Right ventricle myocardium inferior (tissue), 1 donor: ENCODE data around the gene HSDL1. TPM values are rescaled to one million over a fixed set of nuclear protein-coding genes. Genes with fewer than 3 reads are reported as not detected.

Source experiments
- ATAC-seq: fragments of 200-7000 bp; cut with Tn5 transposase; one replicate; pipeline ENCODE4 v1.9.1; 2020; ENCODE audit warnings: mild to moderate bottlenecking, moderate library complexity
- DNase-seq: peaks from one replicate; pipeline ENCODE4 v3.0.0; 2021; ENCODE audit errors: missing footprints
- intact Hi-C: fragments of 100-400 bp; cut with DNase I; formaldehyde crosslinking; loops from one replicate; pipeline ENCODE4 v1.11.0; 2022
- total RNA-seq: library from RNA; stranded (reverse); fragmentation: NEBNext Ultra II Directional; extraction: Animal tissue kit (Norgen Biotek cat#: 25700); gene quantifications from one replicate; pipeline ENCODE4 v1.2.1, GENCODE V29; 2021
- donor health status: DM: no; HTN: yes; CAD: no; lungs with severe emphysema.

The HSDL1 gene
- total RNA-seq, 1 donor from 2014 or later: 24.1 TPM

DNA sequence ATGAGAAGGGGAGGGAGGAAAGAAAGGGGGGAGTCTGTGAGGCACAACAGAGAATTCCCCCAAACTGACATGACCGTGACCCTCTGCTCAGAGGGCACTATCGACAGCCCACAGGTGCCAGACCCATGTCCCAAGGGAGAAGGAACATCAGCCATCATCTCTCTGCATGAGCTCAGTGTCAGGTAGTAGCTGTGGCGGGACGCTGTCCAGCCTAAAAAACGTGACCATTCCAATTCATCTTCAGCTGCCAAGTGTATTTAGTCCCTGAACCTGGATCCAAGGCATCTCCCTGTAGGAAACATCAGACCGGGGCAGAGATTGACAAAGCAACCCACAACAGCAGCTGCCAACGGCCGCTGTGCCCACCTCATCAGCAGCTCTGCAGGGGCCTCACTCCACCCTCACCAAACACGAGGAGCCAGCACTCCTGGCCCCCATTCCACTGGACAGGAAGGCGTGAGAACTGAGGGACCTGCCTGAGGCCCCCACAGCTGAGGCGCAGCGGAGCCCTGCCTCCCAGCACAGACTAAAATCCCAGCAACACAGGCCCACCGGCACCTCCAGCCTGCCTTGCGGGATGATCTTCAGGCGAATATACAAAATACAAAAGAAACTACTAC is 33.3 kb upstream of the HSDL1 start:
- intact Hi-C loops: loop anchor here (5.0 kb wide), 1 partner anchor 211 kb away; the partner anchor contains the start of gene NECAB2
- peak; percentile 56 for DNase-seq
- peak; percentile 21 for ATAC-seq

- DNase-seq: peak; percentile 34
- no peak for ATAC-seq
- intact Hi-C loops: loop anchor here (2.0 to 5.0 kb wide), 2 partner anchors 33 to 210 kb away; partner anchors contain the start of genes DNAAF1, HSDL1 and NECAB2
Measured at GRCh38 chr16:84177741-84178073, 32.7 kb upstream of the HSDL1 start.

DNA sequence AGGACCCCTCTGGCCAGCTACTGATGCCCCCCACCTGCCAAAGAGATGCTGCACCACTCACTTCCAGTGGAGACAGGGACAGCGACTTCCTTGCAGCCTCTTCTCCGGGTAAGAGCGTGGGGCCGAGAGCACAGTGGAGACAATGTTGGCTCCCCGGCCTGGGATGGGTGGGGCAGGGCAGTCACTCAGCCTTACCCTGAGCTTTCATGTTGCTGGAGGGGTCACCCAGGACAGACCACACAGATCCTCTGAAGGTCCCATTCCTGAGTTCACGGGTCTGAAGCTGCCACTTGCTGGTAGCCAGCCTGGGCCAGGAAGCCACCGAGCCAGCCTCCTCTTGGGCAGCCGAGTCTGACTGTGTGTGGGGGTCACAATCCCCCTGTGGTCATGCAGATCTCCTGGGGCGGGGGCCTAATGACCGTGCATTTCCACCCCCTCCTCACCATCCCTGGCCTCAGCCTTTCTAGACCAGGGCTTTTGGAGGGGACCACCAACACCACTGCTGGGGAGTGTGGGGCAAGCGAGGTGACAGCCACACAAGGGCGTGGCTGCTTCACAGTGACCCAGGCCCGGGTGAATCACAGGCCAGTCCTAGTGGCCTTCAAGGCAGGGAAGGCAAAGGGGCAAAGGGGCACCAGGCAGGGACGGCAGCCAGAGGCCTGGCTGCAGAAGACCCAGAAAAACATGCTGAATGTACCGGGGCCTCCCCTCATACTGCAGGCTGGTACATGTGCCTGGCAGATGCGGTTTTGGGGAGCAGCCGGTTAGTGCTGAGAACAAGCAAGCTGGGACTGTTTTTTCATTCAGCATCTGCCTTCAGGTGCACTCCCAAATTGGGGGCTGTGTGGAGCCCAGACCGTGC is 31.4 kb upstream of the HSDL1 start:
- ATAC-seq (no peak), DNase-seq (peak; percentile 64)
- intact Hi-C loops: loop anchor here (2.0 to 5.0 kb wide), 2 partner anchors 32 to 209 kb away; partner anchors contain the start of genes DNAAF1, HSDL1 and NECAB2

DNA sequence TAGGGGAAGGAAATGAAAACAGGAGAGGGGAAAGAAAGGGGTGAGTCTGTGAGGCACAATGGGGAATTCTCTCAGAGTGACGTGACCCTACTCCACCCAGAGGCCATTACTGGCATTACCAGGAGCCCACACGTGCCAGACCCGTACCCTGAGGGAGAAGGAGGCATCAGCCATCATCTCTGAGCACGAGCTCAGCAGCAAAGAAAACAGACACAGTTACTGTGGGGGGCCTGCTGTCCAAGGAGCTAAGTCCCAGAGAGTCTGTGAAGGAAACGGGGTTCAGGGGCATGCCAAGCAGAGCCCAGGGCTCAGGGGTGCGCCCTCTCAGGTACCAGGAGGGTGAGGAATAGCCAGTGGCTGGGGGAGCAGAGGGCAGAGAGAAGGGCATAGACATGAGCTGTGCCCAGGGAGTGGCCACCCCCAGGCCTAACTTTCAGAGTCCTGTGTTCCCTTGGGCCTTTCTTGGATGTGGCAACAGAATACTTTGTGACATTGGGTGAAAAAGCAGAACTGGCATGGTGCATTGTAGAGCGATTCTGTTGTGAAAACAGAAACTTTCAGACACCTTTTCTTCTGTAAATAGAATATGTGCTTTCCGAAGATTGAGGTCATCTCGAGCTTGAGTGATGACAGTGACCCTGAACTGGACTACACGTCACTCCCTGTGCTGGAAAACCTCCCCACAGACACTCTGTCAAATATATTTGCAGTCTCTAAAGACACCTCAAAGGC is 30.5 kb upstream of the HSDL1 start:
- ATAC-seq: peak; percentile 41
- intact Hi-C loops: loop anchor here (2.0 to 5.0 kb wide), 2 partner anchors 31 to 208 kb away; partner anchors contain the start of genes DNAAF1, HSDL1 and NECAB2
- DNase-seq: peak; percentile 64

- ATAC-seq (no peak), DNase-seq (no peak)
- intact Hi-C loops: no loop called here
Measured at GRCh38 chr16:84174396-84174795, 29.4 kb upstream of the HSDL1 start.

GRCh38 chr16:84169765-84170310 is 24.9 kb upstream of the HSDL1 start:
- DNase-seq (peak; percentile 13), ATAC-seq (no peak)
- intact Hi-C loops: no loop called here

- ATAC-seq: no peak
- intact Hi-C loops: no loop called here
Measured at GRCh38 chr16:84166796-84167695, 22.1 kb upstream of the HSDL1 start.

GRCh38 chr16:84165746-84166145 is 20.8 kb upstream of the HSDL1 start:
- DNase-seq (peak; percentile 23), ATAC-seq (no peak)
- intact Hi-C loops: no loop called here

More at GRCh38 chr16:84166796-84167695, 22.1 kb upstream of the HSDL1 start:
- DNase-seq: peak; percentile 17

GRCh38 chr16:84161801-84162200 is 16.8 kb upstream of the HSDL1 start:
- ATAC-seq: no peak
- no peak for DNase-seq
- intact Hi-C loops: no loop called here

GRCh38 chr16:84161037-84161436 is 16.1 kb upstream of the HSDL1 start:
- intact Hi-C loops: no loop called here
- DNase-seq: no peak
- ATAC-seq: no peak

DNA sequence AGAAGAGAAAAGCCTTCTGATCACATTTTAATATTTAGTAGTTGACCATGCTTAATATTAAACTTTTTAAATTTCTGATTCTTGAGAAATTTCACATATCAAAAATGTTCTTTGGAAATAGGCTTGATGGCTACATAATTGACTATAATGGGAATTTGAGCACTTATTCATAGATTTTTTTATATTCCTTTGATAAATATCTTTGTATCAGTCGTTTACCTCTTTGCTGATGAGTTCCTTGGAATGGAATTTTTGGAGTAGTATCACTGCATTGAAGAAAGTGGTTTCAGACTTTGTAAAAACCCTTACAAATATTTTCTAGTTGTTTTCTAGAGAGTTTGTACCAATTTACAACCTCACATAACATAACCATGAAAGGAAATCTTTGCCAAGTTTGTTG is 14.8 kb upstream of the HSDL1 start:
- DNase-seq: no peak
- ATAC-seq: no peak
- intact Hi-C loops: no loop called here

GRCh38 chr16:84159007-84159406 is 14.0 kb upstream of the HSDL1 start:
- ATAC-seq: no peak
- no peak for DNase-seq
- intact Hi-C loops: no loop called here

DNA sequence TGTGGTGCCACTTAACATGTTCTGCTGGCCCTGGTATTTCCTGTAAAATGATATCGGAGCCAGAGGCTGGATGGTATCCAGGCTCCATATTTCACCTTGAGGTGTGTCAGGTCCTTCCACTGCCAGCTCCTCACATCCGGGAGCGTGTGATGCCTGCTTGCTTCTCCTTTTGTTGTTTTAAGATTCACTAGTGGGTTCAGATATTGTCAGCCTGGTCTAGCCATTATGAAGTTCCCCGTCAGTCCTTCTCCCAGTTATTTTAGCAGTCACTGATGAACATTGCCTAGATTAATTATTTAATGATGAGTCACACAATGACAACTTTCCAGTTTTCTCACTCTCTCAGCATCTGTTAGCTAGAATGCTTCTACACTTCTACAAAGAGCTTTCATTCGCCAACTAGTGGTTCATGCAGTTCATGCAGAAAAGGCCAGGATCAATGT is 11.4 kb upstream of the HSDL1 start:
- DNase-seq: no peak
- no peak for ATAC-seq
- intact Hi-C loops: no loop called here

- intact Hi-C loops: no loop called here
- ATAC-seq (no peak), DNase-seq (no peak)
Measured at GRCh38 chr16:84155771-84156170, 10.8 kb upstream of the HSDL1 start.

DNA sequence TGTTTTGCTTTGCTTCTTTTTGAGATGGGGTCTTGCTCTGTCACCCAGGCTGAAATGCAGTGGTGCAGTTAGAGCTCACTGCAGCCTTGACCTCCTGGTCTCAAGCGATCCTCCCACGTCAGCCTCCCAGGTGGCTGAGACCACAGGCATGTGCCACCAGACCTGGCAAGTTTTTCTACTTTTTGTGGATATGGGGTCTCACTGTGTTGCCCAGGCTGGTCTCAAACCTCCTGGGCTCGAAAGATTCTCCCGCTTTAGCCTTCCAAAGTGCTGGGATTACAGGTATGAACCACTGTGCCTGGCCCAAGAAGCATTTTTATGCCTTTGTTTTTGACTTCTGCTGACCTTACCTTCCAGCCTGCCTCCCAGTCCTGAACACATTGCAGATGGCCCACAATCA is 10.2 kb upstream of the HSDL1 start:
- DNase-seq: no peak
- no peak for ATAC-seq
- intact Hi-C loops: no loop called here

DNA sequence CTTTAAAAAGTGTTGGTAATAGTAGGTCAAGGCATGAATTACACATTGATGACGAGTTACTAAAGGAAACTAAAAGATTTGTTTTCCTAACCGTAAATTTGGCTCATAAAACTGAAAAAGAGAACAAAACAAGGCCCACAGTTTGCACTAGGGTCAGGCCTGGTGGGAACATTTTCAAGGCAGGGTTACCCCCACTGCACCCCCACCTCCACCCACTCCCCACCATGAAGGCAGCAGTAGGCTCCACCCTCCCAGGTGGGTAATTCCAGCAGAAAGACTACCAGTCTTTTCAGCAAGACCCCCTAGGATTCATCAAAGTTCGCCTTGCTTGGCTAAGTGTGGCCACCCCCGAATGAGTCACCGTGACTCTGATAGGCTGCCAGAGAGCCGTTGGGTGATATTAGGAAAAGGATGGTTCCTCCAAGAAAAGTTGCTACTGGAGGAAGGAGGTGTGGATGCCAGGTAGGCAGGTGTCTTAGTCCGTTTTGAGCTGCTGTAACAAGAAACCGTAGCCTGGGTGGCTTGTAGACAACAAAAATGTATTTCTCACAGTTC is 8.8 kb upstream of the HSDL1 start:
- DNase-seq (no peak), ATAC-seq (no peak)
- intact Hi-C loops: no loop called here

- no peak for DNase-seq
- intact Hi-C loops: no loop called here
- ATAC-seq: no peak
Measured at GRCh38 chr16:84150926-84151325, 5.9 kb upstream of the HSDL1 start.
